Measurements from ENCODE around the gene OST4. TPM values are rescaled to one million over a fixed set of nuclear protein-coding genes. Genes with fewer than 3 reads are reported as not detected.

The OST4 gene
- total RNA-seq, 3 donors from 2014 or later: 225 to 244 (median 229) TPM

- DNase-seq (no peak), ATAC-seq (peak; percentile 0 to 1)
- H3K4me3 Mint-ChIP-seq: peak within 1 kb of the TSS; percentile 82
- H3K27me3 Mint-ChIP-seq (ENCODE audit: low read depth): no peaks in the 10 kb centered on the region
- H3K9me3 Mint-ChIP-seq: no peaks in the 10 kb centered on the region
- H3K4me1 Mint-ChIP-seq (ENCODE audit: low read depth): peaks cover 10% of the 10 kb centered on the region
- H3K36me3 Mint-ChIP-seq (ENCODE audit: insufficient read depth): no peaks in the 10 kb centered on the region
These were observed 15.5 kb upstream of the OST4 start, which contains the start of gene KHK for GRCh38 chr2:27086724-27087593. TSS of gene KHK (plus strand) at chr2:27086772. CDS start at chr2:27087260, 488 bp downstream.

- Mint-ChIP-seq H3K9me3 (no peaks in the 10 kb centered on the region), H3K4me1 (ENCODE audit: low read depth) (peaks cover 16% of the 10 kb centered on the region), H3K27me3 (ENCODE audit: low read depth) (no peaks in the 10 kb centered on the region), H3K36me3 (ENCODE audit: insufficient read depth) (no peaks in the 10 kb centered on the region), H3K4me3 (peak overlapping the region; percentile 82)
- ATAC-seq: peak; percentile 95 to 96
- peak; percentile 98 for DNase-seq
These were observed 14.8 kb upstream of the OST4 start for GRCh38 chr2:27086090-27086723.

- ATAC-seq (peak; percentile 0 to 1), DNase-seq (peak; percentile 25)
- no peaks in the 10 kb centered on the region for H3K9me3 Mint-ChIP-seq
- no peaks in the 10 kb centered on the region for H3K27me3 Mint-ChIP-seq (ENCODE audit: low read depth)
- H3K4me1 Mint-ChIP-seq (ENCODE audit: low read depth): peaks cover 21% of the 10 kb centered on the region
- peak overlapping the region; percentile 82 for H3K4me3 Mint-ChIP-seq
- H3K36me3 Mint-ChIP-seq (ENCODE audit: insufficient read depth): no peaks in the 10 kb centered on the region
These were observed 14.2 kb upstream of the OST4 start for GRCh38 chr2:27085673-27086089.

GRCh38 chr2:27085062-27085672 is 13.7 kb upstream of the OST4 start:
- peak overlapping the region; percentile 82 for H3K4me3 Mint-ChIP-seq
- no peak for ATAC-seq

GRCh38 chr2:27084297-27085061 is 13.0 kb upstream of the OST4 start:
- Mint-ChIP-seq H3K27me3 (ENCODE audit: low read depth) (no peaks in the 10 kb centered on the region), H3K4me1 (ENCODE audit: low read depth) (peaks cover 27% of the 10 kb centered on the region), H3K4me3 (no peak overlapping the region), H3K9me3 (no peaks in the 10 kb centered on the region), H3K36me3 (ENCODE audit: insufficient read depth) (no peaks in the 10 kb centered on the region)
- ATAC-seq (no peak), DNase-seq (no peak)

More at GRCh38 chr2:27085062-27085672, 13.7 kb upstream of the OST4 start:
- no peaks in the 10 kb centered on the region for H3K9me3 Mint-ChIP-seq
- H3K27me3 Mint-ChIP-seq (ENCODE audit: low read depth): no peaks in the 10 kb centered on the region
- H3K4me1 Mint-ChIP-seq (ENCODE audit: low read depth): peaks cover 24% of the 10 kb centered on the region
- DNase-seq: no peak
- H3K36me3 Mint-ChIP-seq (ENCODE audit: insufficient read depth): no peaks in the 10 kb centered on the region

GRCh38 chr2:27083410-27084296 is 12.2 kb upstream of the OST4 start:
- Mint-ChIP-seq H3K36me3 (ENCODE audit: insufficient read depth) (no peaks in the 10 kb centered on the region), H3K9me3 (no peaks in the 10 kb centered on the region), H3K4me3 (no peak overlapping the region), H3K27me3 (ENCODE audit: low read depth) (no peaks in the 10 kb centered on the region), H3K4me1 (ENCODE audit: low read depth) (peaks cover 27% of the 10 kb centered on the region)
- ATAC-seq: no peak
- no peak for DNase-seq

GRCh38 chr2:27082773-27083409 is 11.4 kb upstream of the OST4 start:
- Mint-ChIP-seq H3K4me3 (no peak overlapping the region), H3K27me3 (ENCODE audit: low read depth) (no peaks in the 10 kb centered on the region), H3K9me3 (no peaks in the 10 kb centered on the region), H3K36me3 (ENCODE audit: insufficient read depth) (no peaks in the 10 kb centered on the region), H3K4me1 (ENCODE audit: low read depth) (peaks cover 27% of the 10 kb centered on the region)
- DNase-seq: no peak
- ATAC-seq: no peak

- Mint-ChIP-seq H3K27me3 (ENCODE audit: low read depth) (no peaks in the 10 kb centered on the region), H3K4me3 (no peak overlapping the region)
- ATAC-seq: no peak
These were observed 10.7 kb upstream of the OST4 start for GRCh38 chr2:27081984-27082772.

GRCh38 chr2:27080603-27080936 is 9.1 kb upstream of the OST4 start:
- DNase-seq: no peak
- H3K27me3 Mint-ChIP-seq (ENCODE audit: low read depth): no peaks in the 10 kb centered on the region

More at GRCh38 chr2:27081984-27082772, 10.7 kb upstream of the OST4 start:
- H3K9me3 Mint-ChIP-seq: no peaks in the 10 kb centered on the region
- peaks cover 26% of the 10 kb centered on the region for H3K4me1 Mint-ChIP-seq (ENCODE audit: low read depth)
- no peaks in the 10 kb centered on the region for H3K36me3 Mint-ChIP-seq (ENCODE audit: insufficient read depth)
- no peak for DNase-seq

GRCh38 chr2:27080140-27080469 is 8.7 kb upstream of the OST4 start:
- no peak for ATAC-seq
- peak overlapping the region; percentile 14 for H3K4me3 Mint-ChIP-seq
- peaks cover 33% of the 10 kb centered on the region for H3K4me1 Mint-ChIP-seq (ENCODE audit: low read depth)
- no peaks in the 10 kb centered on the region for H3K9me3 Mint-ChIP-seq
- H3K27me3 Mint-ChIP-seq (ENCODE audit: low read depth): no peaks in the 10 kb centered on the region
- DNase-seq: no peak
- no peaks in the 10 kb centered on the region for H3K36me3 Mint-ChIP-seq (ENCODE audit: insufficient read depth)

More at GRCh38 chr2:27080603-27080936, 9.1 kb upstream of the OST4 start:
- no peaks in the 10 kb centered on the region for H3K36me3 Mint-ChIP-seq (ENCODE audit: insufficient read depth)
- no peak for ATAC-seq
- no peak overlapping the region for H3K4me3 Mint-ChIP-seq
- H3K4me1 Mint-ChIP-seq (ENCODE audit: low read depth): peaks cover 33% of the 10 kb centered on the region
- no peaks in the 10 kb centered on the region for H3K9me3 Mint-ChIP-seq

GRCh38 chr2:27079233-27080139 is 8.0 kb upstream of the OST4 start:
- peak overlapping the region; percentile 14 for H3K4me3 Mint-ChIP-seq
- no peaks in the 10 kb centered on the region for H3K9me3 Mint-ChIP-seq
- peaks cover 39% of the 10 kb centered on the region for H3K4me1 Mint-ChIP-seq (ENCODE audit: low read depth)
- DNase-seq (no peak), ATAC-seq (no peak)
- no peaks in the 10 kb centered on the region for H3K27me3 Mint-ChIP-seq (ENCODE audit: low read depth)
- H3K36me3 Mint-ChIP-seq (ENCODE audit: insufficient read depth): no peaks in the 10 kb centered on the region

Measured in activated T-cell treated with anti-CD3 and anti-CD28 coated beads, Interleukin-2, amount 50 U/mL, for 4 hours (primary cell).